Measurements from ENCODE around the gene HECW1.
"Not testable (repeated sequence)": the region's sequence is repeated elsewhere in the genome, so short reads cannot be mapped to it uniquely, and the experiment has no call there.

HECW1 gene

DNA sequence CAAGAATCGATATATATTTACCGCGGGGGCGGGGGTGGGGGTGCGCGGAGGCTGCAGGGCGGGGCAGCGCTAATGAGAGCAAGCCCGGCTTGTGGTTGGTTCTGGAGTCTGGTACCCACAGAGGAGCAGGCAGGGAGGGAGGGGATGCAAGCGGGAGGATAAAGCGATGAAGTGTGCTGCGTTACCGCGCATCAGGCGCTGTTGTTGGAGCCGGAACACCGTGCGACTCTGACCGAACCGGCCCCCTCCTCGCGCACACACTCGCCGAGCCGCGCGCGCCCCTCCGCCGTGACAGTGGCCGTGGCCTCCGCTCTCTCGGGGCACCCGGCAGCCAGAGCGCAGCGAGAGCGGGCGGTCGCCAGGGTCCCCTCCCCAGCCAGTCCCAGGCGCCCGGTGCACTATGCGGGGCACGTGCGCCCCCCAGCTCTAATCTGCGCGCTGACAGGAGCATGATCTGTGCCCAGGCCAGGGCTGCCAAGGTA, at the start of gene HECW1:
HECW1 (plus strand) TSS at position 189 of the 482 bp plus-strand sequence. CDS start 131,259 bp downstream, outside the sequence.
- no peak for DNase-seq (ENCODE audit: low read depth in 2 of 2)

DNA sequence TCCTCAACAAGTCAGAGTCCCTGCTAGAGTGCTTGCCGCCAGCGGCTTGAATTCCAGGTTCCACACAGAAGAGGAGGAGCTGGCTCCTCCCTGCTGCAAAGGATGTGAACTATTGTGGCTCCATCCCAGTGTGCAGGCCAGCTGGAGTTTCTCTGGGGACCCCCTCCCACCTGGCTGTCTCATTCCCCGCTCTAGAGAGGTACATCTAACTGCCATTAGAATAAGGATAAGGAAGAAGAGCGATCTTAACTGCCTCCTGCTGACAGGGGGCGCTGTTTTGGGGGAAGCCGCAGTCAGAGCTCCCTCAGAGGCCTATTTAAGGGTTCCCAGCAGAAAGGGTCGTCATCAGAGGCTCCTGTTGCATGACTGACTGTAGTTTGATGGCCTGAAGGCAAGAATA, 40.8 kb upstream of the HECW1 start:
- DNase-seq (ENCODE audit: low read depth in 2 of 2) = no peak

DNA sequence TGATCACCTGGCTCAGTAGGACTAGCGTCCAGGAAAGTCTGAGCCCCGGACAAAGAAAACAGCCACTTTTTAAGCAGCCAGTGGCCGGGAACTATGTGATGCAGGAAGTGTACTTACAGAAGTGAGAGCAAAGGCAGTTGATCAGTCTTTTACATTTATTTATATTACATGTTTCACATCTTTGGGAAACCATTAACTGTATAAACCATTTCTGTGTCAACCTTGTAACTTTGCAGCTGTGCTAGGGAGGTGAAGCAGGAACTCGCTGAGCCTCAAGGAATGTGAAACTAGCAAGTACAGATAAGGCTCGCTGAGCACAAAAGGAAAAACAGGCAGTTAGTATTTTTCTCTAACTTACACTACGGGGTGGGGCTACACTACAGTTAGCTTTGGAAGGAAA, 39.9 kb upstream of the HECW1 start:
- DNase-seq (ENCODE audit: low read depth in 2 of 2) = no peak

DNA sequence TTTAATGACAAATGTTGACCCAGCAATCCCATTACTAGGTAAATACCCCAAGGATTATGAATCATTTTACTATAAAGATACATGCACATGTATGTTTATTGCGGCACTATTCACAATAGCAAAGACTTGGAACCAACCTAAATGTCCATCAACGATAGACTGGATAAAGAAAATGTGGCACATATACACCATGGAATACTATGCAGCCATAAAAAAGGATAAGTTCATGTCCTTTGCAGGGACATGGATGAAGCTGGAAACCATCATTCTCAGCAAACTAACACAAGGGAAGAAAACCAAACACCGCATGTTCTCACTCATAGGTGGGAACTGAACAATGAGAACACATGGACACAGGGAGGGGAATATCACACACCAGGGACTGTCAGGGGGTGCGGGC, 38.6 kb upstream of the HECW1 start:
- not testable (repeated sequence) for DNase-seq (ENCODE audit: low read depth in 2 of 2)

DNA sequence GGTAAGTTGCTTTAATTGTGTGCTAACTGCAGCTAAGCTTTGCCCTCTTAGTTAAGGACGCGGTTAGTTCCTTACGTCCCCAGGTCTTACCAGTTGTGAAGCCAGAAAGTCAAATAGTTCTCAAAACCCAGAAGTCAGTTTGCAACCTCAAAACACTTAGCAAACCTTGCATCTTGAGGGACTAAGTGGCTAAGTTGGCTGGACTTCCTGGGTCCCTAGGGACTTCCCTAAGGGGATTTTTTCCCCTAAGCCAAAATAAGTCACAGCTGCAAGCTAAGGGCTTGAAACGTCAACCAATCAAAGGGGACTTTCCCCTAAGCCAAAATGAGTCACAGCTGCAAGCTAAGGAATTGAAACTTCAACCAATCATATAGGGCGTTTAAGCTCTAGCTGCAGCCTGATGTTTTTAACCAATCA, 36.2 kb upstream of the HECW1 start:
- no peak for DNase-seq (ENCODE audit: low read depth in 2 of 2)

DNA sequence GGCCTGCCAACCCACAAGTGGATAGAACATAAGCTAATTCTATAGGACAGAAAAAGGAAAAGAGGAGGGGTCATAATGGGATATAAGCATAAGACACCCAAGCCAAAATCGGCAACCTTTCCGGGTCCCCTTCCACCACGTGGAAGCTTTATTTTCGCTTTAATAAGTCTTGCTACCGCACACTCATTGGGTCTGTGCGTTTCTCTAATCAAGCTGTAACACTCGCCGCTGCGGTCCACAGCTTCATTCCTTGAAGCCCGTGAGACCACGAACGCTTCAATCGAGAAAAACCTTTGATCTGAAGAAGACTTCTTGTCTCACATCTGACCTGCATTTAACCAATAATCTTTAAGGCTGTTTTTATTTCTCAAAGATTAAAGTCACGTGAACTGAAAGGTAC, 35.8 kb upstream of the HECW1 start:
- DNase-seq (ENCODE audit: low read depth in 2 of 2) = no peak

DNA sequence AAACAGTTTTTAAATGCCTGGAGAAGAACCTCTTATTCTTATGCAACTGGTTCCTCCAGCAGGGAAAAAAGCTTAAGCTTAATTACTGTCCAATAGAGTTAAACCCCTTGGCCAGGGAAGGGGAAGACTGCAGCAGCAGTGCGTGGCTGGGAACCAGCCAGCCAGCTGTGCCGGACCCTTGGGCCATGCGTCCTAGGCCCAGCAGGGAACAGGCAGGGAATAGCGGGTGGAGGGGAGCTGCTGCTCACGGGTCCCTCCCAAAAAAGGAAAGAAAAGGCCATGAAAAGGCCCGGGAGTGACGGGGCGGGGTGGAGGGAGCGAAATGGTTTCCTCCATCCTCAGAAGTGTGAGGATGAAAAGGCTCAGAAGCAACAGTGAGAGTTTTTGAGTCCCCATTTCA, 35.2 kb upstream of the HECW1 start:
- DNase-seq (ENCODE audit: low read depth in 2 of 2) = no peak

DNA sequence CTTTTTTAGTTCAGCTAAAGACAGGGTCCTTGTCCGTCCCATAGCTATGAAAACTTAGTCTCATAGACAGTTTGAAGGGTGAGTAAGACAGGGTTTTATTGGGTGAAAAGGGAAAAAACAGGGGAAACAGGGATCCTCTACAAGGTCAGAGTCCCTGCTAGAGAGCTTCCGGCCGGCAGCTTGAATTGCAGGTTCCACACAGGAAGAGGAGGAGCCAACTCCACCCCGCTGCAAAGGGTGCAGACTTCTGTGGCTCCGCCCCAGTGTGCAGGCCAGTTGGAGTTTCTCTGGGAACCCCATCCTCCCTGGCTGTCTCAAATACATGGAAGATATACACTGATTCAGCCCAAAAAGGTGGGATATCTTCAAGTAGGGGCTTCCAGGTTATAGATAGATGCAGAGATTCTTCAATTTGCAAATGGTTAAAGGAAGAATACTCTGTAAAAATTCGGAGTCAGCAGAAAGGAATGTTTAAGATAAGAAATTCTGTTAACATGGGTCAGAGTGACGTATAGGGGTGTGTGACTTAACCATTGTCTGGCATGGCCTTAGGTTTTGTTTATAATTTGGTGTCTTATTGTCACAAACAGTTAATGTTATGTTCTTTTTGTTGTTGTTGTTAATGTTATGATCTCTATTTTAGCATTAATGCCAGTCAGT, 34.6 kb upstream of the HECW1 start:
- no peak for DNase-seq (ENCODE audit: low read depth in 2 of 2)

DNA sequence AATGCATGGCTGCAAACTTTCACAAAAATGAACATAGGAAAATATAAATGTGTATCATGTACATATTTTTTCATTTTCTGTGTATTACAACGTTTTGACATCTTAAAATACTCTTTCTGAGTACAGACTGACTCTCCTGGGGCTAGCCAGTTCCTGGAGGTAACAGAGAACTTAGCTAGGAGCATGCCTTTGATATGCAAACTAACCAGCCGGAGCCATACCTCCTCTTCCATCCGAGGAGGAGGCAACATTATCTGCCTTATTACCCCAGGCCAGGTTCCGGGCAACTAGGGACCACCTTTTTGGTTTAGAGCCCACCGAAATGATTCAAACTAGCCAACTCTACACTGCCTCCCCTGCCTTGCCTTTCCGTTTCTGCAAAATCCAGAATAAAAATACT, 33.7 kb upstream of the HECW1 start:
- DNase-seq (ENCODE audit: low read depth in 2 of 2) = no peak

DNA sequence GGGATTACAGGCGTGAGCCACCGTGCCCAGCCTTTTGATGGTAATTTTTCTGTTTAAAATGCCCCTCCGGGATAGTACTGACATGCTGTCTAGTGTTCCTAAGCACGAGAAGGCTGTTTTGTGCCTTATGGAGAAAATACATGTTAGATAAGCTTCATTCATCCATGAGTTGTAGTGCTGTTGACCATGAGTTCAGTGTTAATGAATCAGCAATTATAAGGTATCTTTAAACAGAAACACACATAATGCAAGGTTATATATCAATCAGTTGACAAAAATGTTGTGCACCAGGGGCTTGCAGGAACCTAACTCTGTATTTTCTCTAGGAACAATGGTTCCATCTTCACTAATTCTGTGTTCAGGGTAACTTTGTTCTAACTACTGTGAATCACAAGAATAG, 30.8 kb upstream of the HECW1 start:
- DNase-seq (ENCODE audit: low read depth in 2 of 2) = no peak

DNA sequence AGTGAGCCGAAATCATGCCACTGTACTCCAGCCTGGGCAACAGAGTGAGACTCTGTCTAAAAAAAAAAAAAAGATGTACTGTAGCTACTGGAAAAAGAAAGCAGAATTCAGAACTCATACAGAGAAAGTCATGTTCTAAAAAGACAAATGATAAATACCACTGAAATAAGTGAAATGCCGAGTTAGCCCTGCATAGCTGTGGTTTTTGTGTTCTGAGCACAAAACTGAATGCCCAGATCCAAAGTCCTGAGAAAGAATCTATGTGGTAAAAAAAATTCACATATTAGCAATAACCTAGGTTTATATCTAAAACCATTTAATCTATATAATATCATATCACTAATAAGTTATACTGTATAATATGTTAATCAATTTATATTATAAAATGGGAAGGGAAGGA, 29.3 kb upstream of the HECW1 start:
- no peak for DNase-seq (ENCODE audit: low read depth in 2 of 2)

DNA sequence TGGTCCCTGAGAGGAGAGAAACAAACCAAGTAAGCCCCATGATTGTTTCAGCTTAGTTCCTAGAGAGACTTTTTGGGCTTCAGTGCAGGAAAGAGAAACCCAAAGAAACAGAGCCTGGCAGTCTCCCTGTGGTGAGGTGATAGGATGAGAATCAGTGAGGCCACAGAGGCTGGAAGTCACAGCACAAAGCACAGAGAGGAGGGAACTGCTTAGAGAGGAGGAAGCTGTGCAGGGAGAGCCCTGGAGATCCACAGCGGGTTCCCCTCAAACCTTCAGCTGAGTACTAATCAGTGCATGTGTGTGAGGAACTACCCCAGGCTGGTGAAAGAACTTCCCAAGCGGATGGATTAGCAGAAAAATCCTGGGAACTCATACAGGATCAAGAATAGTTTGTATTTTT, 27.4 kb upstream of the HECW1 start:
- no peak for DNase-seq (ENCODE audit: low read depth in 2 of 2)

DNA sequence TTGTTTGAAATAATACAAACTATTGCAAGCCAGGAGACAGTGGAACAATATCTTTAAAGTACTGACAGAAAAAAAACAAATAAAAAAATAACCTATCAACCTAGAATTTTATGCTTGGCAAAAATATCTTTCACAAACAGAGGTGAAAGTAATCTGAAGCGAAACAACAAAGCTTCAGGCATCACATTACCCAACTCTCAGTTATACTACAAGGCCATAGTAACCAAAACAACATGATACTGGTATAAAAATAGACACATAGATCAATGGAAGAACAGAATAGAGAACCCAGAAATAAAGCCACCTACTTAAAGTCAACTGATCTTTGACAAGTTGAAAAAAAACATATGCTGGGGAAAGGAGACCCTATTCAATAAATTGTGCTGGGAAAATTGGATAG, 26.5 kb upstream of the HECW1 start:
- no peak for DNase-seq (ENCODE audit: low read depth in 2 of 2)

DNA sequence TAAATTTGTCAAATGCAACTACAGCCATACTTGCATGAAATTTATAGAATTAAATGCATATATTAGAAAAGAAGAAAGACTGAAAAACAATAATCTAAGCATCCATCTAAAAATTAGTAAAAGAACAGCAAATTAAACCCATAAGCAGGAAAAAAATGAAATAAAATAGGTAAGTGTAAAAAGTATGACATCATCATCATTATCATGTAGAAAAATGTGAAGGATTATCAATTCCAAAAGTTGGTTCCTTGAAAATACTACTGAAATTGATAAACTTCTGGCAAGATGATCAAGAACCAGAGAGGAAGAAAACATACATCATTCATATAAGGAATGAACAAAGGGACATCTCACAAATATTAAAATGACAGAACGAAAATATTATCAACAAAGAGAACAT, 19.6 kb upstream of the HECW1 start:
- DNase-seq (ENCODE audit: low read depth in 2 of 2) = no peak

DNA sequence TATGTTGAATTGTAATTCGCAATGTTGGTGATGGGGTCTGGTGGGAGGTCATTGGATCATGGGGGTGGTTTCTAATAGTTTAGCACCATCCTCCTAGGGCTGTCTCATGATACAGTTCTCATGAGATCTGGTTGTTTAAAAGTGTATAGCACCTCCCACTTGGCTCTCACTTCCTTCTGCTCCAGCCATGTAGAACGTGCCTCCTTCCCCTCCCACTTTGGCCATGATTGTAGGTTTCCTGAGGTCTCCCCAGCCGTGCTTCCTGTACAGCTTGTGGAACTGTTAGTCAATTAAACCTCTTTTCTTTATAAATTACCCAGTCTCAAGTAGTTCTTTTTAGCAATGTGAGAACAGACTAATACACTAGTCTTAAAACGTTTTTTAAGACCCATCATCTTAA, 15.6 kb upstream of the HECW1 start:
- DNase-seq (ENCODE audit: low read depth in 2 of 2) = no peak

DNA sequence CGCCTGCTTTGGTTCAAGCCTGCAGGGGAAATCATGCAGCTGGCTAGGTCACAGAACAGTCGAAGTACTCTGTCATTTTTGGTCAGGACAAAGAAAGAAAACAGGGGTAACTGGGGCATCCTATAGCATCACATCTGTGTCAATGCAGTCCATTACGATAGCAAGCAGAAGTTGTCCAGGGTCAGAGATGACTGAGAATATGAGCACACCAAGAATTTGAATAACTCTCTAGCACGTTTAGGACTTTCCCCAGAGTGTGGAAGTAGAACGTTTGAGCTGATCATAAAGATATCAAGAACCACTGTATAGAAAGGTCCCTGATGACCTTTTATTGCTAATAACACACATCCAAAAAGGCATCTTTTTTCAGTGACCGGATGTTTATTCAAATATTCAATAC, 12.7 kb upstream of the HECW1 start:
- DNase-seq (ENCODE audit: low read depth in 2 of 2) = no peak

DNA sequence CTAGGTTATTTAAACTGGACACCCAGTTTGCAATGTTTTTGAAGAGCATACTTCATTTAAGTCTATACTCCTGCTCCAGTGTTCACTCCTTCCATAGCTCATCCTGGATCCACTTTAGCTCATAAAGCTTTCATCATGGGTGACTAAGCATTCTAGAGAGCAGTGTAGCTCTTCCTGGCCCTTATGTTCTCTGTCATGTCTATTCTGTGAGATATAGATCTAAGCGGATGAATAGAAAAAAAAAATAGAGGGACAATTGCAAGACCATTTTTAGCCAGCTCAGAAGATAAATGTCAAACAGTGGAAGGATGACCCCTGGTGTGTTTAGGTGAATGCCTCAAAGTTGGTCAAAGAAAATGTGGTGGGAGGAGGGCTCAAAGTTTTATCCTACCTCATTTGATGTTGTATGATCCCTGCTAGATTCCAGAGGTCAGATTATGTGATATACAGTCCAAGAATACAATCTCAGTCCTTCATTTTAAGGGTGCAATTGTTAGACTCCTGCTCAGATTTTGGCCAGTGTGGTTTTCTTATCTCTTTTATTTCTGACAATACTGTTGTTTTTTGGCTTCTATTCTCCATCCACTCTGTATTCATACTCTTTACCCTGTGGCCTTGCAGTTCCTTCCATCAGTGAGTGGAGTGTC, 7.5 kb upstream of the HECW1 start:
- no peak for DNase-seq (ENCODE audit: low read depth in 2 of 2)

DNA sequence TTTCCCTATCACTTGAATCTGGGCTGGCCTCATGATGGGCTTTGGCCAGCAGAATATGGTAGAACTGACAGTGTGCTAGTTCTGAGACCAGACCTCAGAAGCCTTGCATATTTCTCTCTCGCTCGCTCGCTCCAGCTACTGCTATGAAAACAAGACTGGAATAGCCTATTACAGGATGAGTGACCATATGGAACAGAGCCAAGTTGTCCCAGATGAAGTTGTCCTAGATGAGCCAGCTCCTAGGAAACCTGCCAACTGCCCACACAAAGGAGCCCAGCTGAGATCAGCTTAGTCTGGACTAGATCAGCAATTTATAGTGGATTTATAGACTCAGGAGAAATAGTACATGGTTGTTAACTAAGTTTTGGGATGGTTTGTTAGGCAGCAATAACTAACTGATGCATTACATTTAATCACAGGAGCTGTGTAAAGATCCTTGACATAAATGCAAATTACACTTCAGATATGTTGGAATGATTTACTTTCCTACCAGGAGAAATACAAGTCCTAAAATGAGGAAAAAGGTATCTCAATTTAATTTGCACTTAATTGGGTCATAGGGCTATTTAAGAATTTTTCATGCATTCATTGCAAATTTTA, 6.8 kb upstream of the HECW1 start:
- no peak for DNase-seq (ENCODE audit: low read depth in 2 of 2)

DNA sequence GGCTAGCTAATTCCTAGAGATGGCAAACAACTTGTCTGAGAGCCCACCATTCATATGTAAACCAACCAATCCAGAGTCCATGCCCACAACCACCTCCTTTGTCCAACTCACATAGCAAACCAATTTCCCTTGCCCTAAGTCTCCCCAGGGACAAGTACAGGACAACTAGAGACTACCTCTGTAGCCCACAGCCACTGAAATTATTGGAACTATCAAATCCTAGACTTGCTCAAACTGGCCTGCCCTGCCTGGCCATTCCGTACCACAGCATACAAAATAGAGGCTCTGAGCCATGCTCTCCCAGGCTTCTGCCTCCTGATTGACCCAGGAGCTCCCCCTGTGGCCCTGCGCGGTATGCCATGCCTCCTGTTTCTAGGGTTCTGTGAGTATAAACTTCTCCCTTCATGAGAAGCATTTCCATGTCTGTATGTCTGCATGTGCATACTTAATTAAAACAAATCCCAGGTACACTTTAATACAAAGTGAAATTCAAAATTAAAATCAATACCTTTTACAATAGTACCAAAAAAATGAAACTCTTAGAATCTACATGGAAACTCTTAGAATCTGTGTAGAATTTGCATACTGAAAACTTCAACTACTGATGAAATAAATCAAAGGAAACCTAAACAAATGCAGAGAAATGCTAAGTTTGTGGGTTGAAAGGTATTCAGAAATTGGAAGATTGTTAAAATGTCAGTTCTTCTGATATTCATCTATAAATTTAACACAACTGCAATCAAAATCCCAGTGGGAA, 4.0 kb upstream of the HECW1 start:
- DNase-seq (ENCODE audit: low read depth in 2 of 2) = peak; percentile 20 to 31

DNA sequence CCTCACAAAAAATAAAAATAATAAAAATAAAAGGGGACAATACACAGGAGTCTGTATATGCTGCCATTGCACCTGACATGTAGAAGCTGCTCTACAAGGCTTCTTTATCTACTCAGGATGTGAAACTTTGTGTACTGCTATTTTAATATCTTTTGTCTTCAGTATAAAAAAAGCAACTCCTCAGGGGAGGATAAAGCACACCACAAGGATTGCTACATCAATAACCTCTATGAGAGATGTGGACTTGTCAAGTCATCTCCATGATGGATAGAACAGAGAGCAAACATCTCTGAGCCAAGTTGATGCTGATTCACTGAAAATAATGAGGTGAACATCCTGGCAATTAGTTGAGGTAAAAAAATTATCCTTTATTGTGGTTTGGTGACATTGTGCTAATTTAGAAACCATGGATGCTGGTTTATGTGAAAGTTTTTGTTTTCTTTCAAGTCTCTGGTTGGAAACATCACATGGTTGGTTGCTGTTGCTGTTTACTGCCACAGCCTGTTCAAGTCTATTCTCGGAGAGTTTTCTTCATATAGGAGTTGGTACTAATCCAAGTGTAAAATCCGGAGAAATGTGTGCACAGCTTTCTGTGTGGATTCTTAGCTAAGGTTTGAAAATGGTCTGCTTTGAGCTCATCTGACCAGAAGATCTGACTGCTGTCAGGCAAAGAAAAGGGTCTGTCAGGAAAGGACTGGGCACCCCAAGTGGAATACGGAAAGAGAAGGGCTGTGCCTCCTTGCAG, 1.5 kb upstream of the HECW1 start:
- DNase-seq (ENCODE audit: low read depth in 2 of 2) = no peak

DNA sequence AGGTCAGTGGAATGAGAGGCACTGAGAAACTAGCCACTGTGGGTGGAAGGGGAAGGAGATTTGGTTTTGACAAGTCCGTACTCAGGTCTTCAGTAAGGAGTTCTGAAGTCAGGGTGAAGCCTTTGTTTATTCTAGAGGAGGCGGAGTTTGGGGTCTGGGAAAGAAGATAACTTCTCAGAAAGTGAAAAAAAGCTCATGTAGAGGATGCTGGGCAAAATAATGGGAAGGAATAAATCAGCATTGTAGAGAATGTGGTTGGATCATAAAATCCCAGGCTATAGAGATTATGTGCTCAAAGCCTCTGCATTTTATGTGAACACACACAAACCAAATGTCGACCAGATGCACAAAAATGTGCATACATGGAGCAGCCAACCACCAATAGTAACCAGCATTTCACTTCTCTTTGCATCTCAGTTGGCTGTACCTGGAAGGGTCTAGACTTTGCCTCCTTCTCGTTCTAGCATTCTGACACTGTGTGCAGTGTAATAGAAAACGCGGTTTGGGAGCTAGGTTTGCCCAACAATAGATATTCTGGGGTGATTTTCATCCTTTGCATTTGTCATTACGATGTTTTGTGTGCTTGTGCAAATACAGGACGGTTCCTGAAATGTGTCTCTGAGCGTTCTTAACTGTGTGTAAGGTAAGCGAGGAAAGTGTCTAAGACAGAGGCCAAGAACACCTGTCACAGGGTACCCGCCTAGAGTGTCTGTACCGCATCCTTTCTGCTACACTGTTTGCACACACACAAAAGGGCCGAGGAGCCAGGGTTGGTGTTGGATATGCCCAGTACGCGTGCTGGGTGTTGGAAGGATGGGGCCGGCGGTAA, 603 bp upstream of the HECW1 start:
- DNase-seq (ENCODE audit: low read depth in 2 of 2) = no peak

All from stimulated activated CD8-positive, alpha-beta memory T cell treated with anti-CD3 and anti-CD28 coated beads, Interleukin-15, amount 100 ng/mL, for 48 hours (primary cell).